Measurements from ENCODE around the gene ORM2.

The ORM2 gene

DNA sequence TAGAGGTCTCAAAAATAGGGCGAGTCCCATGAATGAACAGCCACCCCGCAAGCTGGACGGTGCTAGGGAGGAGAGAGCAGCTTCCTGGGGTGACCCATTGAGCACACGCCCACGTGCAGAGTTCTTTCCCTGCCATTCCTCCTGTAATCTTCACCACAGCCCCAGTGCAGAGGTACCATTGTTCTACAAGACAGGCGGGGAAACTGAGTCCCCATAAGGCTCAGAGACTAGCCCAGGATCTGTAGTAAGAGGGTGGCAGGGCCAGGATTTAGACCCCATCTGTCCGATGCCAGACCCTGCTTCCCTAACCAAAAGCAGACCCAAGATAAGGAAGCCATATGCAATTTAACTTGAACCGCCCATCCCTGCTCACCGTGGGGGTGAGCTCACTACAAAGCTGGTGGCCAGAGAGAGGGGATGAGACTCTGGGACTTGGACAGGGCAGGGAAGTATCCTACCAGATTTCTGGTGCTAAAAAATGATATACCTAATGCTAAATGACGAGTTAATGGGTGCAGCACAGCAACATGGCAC, 43.5 kb upstream of the ORM2 start:
- H3K4me3 ChIP-seq (ENCODE audit: low read length, poor library complexity, severe bottlenecking), result no peak overlapping the region
- H3F3A ChIP-seq (ENCODE audit: low read depth), result no peaks in the 10 kb centered on the region
- H3K36me3 ChIP-seq (ENCODE audit: insufficient read depth, low read length), result no peaks in the 10 kb centered on the region
- no peaks in the 10 kb centered on the region for H3K27me3 ChIP-seq (ENCODE audit: insufficient read depth, low read length, poor library complexity, severe bottlenecking)
- H3K4me1 ChIP-seq (ENCODE audit: insufficient read depth, low read length, poor library complexity, severe bottlenecking), result no peaks in the 10 kb centered on the region
- H3K4me2 ChIP-seq (ENCODE audit: low read depth, low read length, poor library complexity, severe bottlenecking), result no peak overlapping the region
- H3K9me2 ChIP-seq (replicated peaks; ENCODE audit: low read depth, low read length), result no peaks in the 10 kb centered on the region
- H3K79me2 ChIP-seq (ENCODE audit: insufficient read depth, low read length), result no peaks in the 10 kb centered on the region
- TF ChIP-seq EZH2phosphoT487 (IDR thresholded peaks at IDR 0.05; ENCODE audit: borderline replicate concordance), result no peak
- TF ChIP-seq, protein P1, sequence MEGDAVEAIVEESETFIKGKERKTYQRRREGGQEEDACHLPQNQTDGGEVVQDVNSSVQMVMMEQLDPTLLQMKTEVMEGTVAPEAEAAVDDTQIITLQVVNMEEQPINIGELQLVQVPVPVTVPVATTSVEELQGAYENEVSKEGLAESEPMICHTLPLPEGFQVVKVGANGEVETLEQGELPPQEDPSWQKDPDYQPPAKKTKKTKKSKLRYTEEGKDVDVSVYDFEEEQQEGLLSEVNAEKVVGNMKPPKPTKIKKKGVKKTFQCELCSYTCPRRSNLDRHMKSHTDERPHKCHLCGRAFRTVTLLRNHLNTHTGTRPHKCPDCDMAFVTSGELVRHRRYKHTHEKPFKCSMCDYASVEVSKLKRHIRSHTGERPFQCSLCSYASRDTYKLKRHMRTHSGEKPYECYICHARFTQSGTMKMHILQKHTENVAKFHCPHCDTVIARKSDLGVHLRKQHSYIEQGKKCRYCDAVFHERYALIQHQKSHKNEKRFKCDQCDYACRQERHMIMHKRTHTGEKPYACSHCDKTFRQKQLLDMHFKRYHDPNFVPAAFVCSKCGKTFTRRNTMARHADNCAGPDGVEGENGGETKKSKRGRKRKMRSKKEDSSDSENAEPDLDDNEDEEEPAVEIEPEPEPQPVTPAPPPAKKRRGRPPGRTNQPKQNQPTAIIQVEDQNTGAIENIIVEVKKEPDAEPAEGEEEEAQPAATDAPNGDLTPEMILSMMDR (conservative IDR thresholded peaks at IDR 0.05; ENCODE audit: low read length), result no peak
- no peaks in the 10 kb centered on the region for H4K20me1 ChIP-seq (ENCODE audit: insufficient read depth, low read length, poor library complexity, severe bottlenecking)
- H3K9me3 ChIP-seq (ENCODE audit: insufficient read depth, low read depth, low read length), result no peaks in the 10 kb centered on the region
- H3K9ac ChIP-seq (ENCODE audit: low read depth, low read length, poor library complexity, severe bottlenecking), result no peak overlapping the region
- no peak overlapping the region for H2AFZ ChIP-seq (ENCODE audit: low read length)

DNA sequence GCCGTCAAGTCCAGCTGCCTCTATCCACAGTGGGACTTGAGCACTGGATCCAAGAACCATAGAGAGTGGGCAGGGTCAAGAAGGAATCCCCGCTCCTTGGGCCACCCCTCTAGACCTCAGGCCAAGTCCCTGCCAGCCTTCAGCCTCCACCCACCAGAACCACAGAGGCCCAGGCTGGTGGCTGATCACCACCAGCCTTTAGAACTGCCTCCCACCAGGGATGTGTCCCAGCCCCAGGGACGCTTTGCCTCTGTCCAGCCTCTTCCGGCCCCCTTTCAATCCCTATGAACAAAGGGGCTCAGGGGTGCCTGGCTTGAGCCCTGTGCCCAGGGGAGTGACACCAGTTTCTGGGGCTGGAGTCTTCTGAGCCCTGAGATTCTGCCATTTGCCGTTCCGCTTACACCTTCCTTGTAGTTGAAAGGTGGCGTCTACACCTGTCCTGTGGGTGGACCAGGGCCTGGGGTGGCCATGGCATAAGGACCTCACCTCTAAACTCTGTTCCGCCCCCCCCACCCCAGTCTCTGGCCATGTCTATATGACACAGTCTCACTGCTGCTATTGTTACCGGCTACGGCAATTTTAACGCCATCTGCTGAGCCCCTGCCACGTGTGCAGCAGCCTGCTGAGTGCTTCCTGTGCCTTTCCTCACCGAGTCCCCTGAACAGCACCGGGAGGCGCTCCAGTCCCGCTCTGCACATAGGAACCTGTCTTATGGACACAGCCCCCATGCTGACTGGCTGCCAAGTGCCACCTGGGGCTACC, 42.5 kb upstream of the ORM2 start:
- no peaks in the 10 kb centered on the region for H3K79me2 ChIP-seq (ENCODE audit: insufficient read depth, low read length)
- no peak overlapping the region for H3K9ac ChIP-seq (ENCODE audit: low read depth, low read length, poor library complexity, severe bottlenecking)
- TF ChIP-seq EZH2phosphoT487 (IDR thresholded peaks at IDR 0.05; ENCODE audit: borderline replicate concordance), result no peak
- TF ChIP-seq, protein P1 (conservative IDR thresholded peaks at IDR 0.05; ENCODE audit: low read length), result no peak
- no peaks in the 10 kb centered on the region for H4K20me1 ChIP-seq (ENCODE audit: insufficient read depth, low read length, poor library complexity, severe bottlenecking)
- H3K27me3 ChIP-seq (ENCODE audit: insufficient read depth, low read length, poor library complexity, severe bottlenecking), result no peaks in the 10 kb centered on the region
- H3K4me2 ChIP-seq (ENCODE audit: low read depth, low read length, poor library complexity, severe bottlenecking), result no peak overlapping the region
- H2AFZ ChIP-seq (ENCODE audit: low read length), result no peak overlapping the region
- H3K9me2 ChIP-seq (replicated peaks; ENCODE audit: low read depth, low read length), result no peaks in the 10 kb centered on the region
- H3K4me1 ChIP-seq (ENCODE audit: insufficient read depth, low read length, poor library complexity, severe bottlenecking), result no peaks in the 10 kb centered on the region
- no peak overlapping the region for H3K4me3 ChIP-seq (ENCODE audit: low read length, poor library complexity, severe bottlenecking)
- H3K36me3 ChIP-seq (ENCODE audit: insufficient read depth, low read length), result no peaks in the 10 kb centered on the region
- no peaks in the 10 kb centered on the region for H3K9me3 ChIP-seq (ENCODE audit: insufficient read depth, low read depth, low read length)
- no peaks in the 10 kb centered on the region for H3F3A ChIP-seq (ENCODE audit: low read depth)

DNA sequence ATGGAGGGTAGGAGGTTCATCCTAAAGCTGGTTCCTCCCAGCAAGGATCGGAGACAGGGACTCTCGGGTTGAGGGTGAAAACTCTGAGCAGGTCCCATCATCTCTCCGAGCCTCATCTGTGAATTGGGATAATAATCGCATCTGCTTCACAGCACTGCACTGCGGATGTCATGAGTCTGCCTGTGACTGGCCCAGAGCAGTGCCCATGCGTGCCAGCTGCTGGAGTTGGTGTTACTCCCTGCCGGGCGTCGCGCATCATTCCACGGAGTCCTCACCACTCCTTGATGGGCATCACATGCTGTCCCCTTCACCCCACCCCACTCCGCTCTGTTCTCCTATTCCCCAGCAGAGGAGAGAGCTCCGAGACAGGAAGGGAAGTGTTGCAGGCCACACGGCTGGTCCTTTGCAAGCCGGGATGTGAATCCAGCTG, 41.9 kb upstream of the ORM2 start:
- H2AFZ ChIP-seq (ENCODE audit: low read length), result no peak overlapping the region
- H3K9me2 ChIP-seq (replicated peaks; ENCODE audit: low read depth, low read length), result no peaks in the 10 kb centered on the region
- H3K4me3 ChIP-seq (ENCODE audit: low read length, poor library complexity, severe bottlenecking), result no peak overlapping the region
- TF ChIP-seq, protein P1 (conservative IDR thresholded peaks at IDR 0.05; ENCODE audit: low read length), result no peak
- no peak for TF ChIP-seq EZH2phosphoT487 (IDR thresholded peaks at IDR 0.05; ENCODE audit: borderline replicate concordance)
- H3K9ac ChIP-seq (ENCODE audit: low read depth, low read length, poor library complexity, severe bottlenecking), result no peak overlapping the region
- no peaks in the 10 kb centered on the region for H3K27me3 ChIP-seq (ENCODE audit: insufficient read depth, low read length, poor library complexity, severe bottlenecking)
- no peak overlapping the region for H3K4me2 ChIP-seq (ENCODE audit: low read depth, low read length, poor library complexity, severe bottlenecking)
- no peaks in the 10 kb centered on the region for H3K79me2 ChIP-seq (ENCODE audit: insufficient read depth, low read length)
- H3K36me3 ChIP-seq (ENCODE audit: insufficient read depth, low read length), result no peaks in the 10 kb centered on the region
- H3K9me3 ChIP-seq (ENCODE audit: insufficient read depth, low read depth, low read length), result no peaks in the 10 kb centered on the region
- H3K4me1 ChIP-seq (ENCODE audit: insufficient read depth, low read length, poor library complexity, severe bottlenecking), result no peaks in the 10 kb centered on the region
- H4K20me1 ChIP-seq (ENCODE audit: insufficient read depth, low read length, poor library complexity, severe bottlenecking), result no peaks in the 10 kb centered on the region
- H3F3A ChIP-seq (ENCODE audit: low read depth), result no peaks in the 10 kb centered on the region

All from Loucy (cell line).